GM12865 (cell line): ENCODE measurements around the gene ATP5MC2.

Experiments used
- DNase-seq: peaks from one replicate; pipeline ENCODE4 v3.0.0; 2010; ENCODE audit warnings: low read depth
- H3K4me3 ChIP-seq: 2 replicates; pipeline ENCODE4 v1.5.1; 2011; ENCODE audit warnings: mild to moderate bottlenecking, low read depth, low read length, control low read depth
- CTCF ChIP-seq: IDR thresholded peaks from 2 replicates; pipeline ENCODE4 v1.5.1; 2011; ENCODE audit warnings: low read length, control low read depth, low read depth, inconsistent platforms; ENCODE audit not compliant: insufficient read depth; ENCODE audit errors: missing control alignments

ATP5MC2 gene

GRCh38 chr12:53624956-53625355, 50.9 kb downstream of the ATP5MC2 start:
- peak overlapping the region; percentile 86 for H3K4me3 ChIP-seq
- no peak for TF ChIP-seq CTCF

GRCh38 chr12:53624458-53624857, 51.4 kb downstream of the ATP5MC2 start:
- no peak for DNase-seq
- peak overlapping the region; percentile 86 for H3K4me3 ChIP-seq
- TF ChIP-seq CTCF, result no peak

More at GRCh38 chr12:53624956-53625355, 50.9 kb downstream of the ATP5MC2 start:
- DNase-seq, result no peak

GRCh38 chr12:53623548-53624385, 52.1 kb downstream of the ATP5MC2 start:
- peak overlapping the region; percentile 86 for H3K4me3 ChIP-seq
- DNase-seq, result no peak
- TF ChIP-seq CTCF, result no peak

- no peak overlapping the region for H3K4me3 ChIP-seq
- DNase-seq, result no peak
- no peak for TF ChIP-seq CTCF
Measured at GRCh38 chr12:53622724-53623123, 53.2 kb downstream of the ATP5MC2 start.

GRCh38 chr12:53618275-53618674, 57.6 kb downstream of the ATP5MC2 start:
- no peak for DNase-seq
- no peak for TF ChIP-seq CTCF
- H3K4me3 ChIP-seq, result peak overlapping the region; percentile 62

GRCh38 chr12:53617700-53618099, 58.2 kb downstream of the ATP5MC2 start:
- H3K4me3 ChIP-seq, result peak overlapping the region; percentile 62
- DNase-seq, result no peak
- TF ChIP-seq CTCF, result no peak

- no peak overlapping the region for H3K4me3 ChIP-seq
- DNase-seq, result no peak
- TF ChIP-seq CTCF, result no peak
Measured at GRCh38 chr12:53616950-53617349, 58.9 kb downstream of the ATP5MC2 start.
